Esophagus muscularis mucosa (tissue), 4 donors: ENCODE data around the gene VPS35L. TPM values are rescaled to one million over a fixed set of nuclear protein-coding genes. Genes with fewer than 3 reads are reported as not detected.
A peak's percentile ranks its signal among the peaks of the same experiment; 100 is the strongest.
"Not testable (repeated sequence)": the region's sequence is repeated elsewhere in the genome, so short reads cannot be mapped to it uniquely, and the experiment has no call there.

Experiments used
- DNase-seq: peaks from one replicate; pipeline ENCODE4 v3.0.0-alpha.2; 2017; ENCODE audit errors: extremely low spot score
- H3K27ac ChIP-seq, 4 donors: fragments of 200-600 bp; sonication (generic); replicated peaks in 1 of 4; 1 replicate in 3 of 4; 2 replicates in 1 of 4; pipeline ENCODE4 v1.5.1; 2016 to 2019; ENCODE audit warnings: mild to moderate bottlenecking in 1 of 4
- H3K27me3 ChIP-seq, 4 donors: fragments of 200-600 bp; sonication (generic); one replicate each; pipeline versions ENCODE4 v1.5.1 to v1.6.0; 2016 to 2019
- H3K36me3 ChIP-seq, 4 donors: fragments of 200-600 bp; sonication (generic); one replicate each; pipeline ENCODE4 v1.5.1; 2016 to 2019
- H3K4me1 ChIP-seq, 4 donors: fragments of 200-600 bp; sonication (generic); one replicate each; pipeline ENCODE4 v1.5.1; 2016 to 2019
- H3K4me3 ChIP-seq, 4 donors: fragments of 200-600 bp; sonication (generic); 1 replicate in 2 of 4; 2 replicates in 2 of 4; pipeline ENCODE4 v1.5.1; 2016 to 2019; ENCODE audit warnings: mild to moderate bottlenecking in 4 of 4, moderate library complexity in 1 of 4
- H3K9me3 ChIP-seq, 4 donors: fragments of 200-600 bp; sonication (generic); 1 replicate in 3 of 4; 2 replicates in 1 of 4; pipeline ENCODE4 v1.5.1; 2016 to 2019
- CTCF ChIP-seq, 3 experiments: fragments of 200-600 bp in 2 of 3; fragments of 450-650 bp in 1 of 3; sonication (generic) in 2 of 3; IDR thresholded peaks; one replicate each; pipeline ENCODE4 v1.5.1; 2017 to 2019; ENCODE audit warnings: antibody characterized with exemption in 3 of 3, mild to moderate bottlenecking in 2 of 3, moderate library complexity in 1 of 3
- EP300 ChIP-seq: sonication (generic); formaldehyde crosslinking; IDR thresholded peaks from one replicate; pipeline ENCODE4 v1.6.1; 2017; ENCODE audit warnings: antibody characterized with exemption
- POLR2A ChIP-seq: fragments of 450-650 bp; IDR thresholded peaks from one replicate; pipeline ENCODE4 v1.6.1; 2017; ENCODE audit warnings: antibody characterized with exemption, moderate library complexity, mild to moderate bottlenecking, low read depth
- POLR2AphosphoS5 ChIP-seq, 2 donors: sonication (generic); formaldehyde crosslinking; IDR thresholded peaks; one replicate each; pipeline ENCODE4 v1.6.1; 2017; ENCODE audit warnings: antibody characterized with exemption in 2 of 2
- WGBS: methylation state at CpG from one replicate; pipeline ENCODE4 v1.1.5; 2018; 5-methylcytosine and 5-hydroxymethylcytosine counted together
- intact Hi-C: fragments of 100-400 bp; cut with DNase I; formaldehyde crosslinking; loops from one replicate; pipeline ENCODE4 v1.15.1; 2023
- total RNA-seq, 4 donors: library from RNA; depleted of rRNA; stranded (reverse); fragments of >200 nt; gene quantifications; one replicate each; pipeline versions ENCODE4 v1.1.0 to v1.2.1, GENCODE V29; 2016

Gene VPS35L
- total RNA-seq, 4 donors from 2014 or later, result 35.5 to 47.0 (median 38.1) TPM

GRCh38 chr16:19716183-19716582 lies 160.7 kb downstream of the VPS35L start:
- no peaks in the 10 kb centered on the region for H3K27me3 ChIP-seq
- TF ChIP-seq CTCF (IDR thresholded peaks at IDR 0.05), result no peak
- TF ChIP-seq POLR2AphosphoS5 (IDR thresholded peaks at IDR 0.05), result no peak
- no peak for TF ChIP-seq EP300
- no peak for TF ChIP-seq POLR2A
- peaks cover 29 to 40% (median 35%) of the 10 kb centered on the region in 4 donors for H3K4me1 ChIP-seq
- DNase-seq, result no peak
- WGBS, result 90% methylated on average over 1 of the region's 1 CpG
- H3K4me3 ChIP-seq, result peak overlapping the region in 3 of 4 donors; percentile 86 to 97 (median 93)
- no peaks in the 10 kb centered on the region for H3K9me3 ChIP-seq
- H3K27ac ChIP-seq, result no peak overlapping the region
- intact Hi-C loops, result loop anchor here (5.0 to 10.0 kb wide), 2 partner anchors 161 to 171 kb away; partner anchors contain the start of gene VPS35L
- H3K36me3 ChIP-seq, result peaks cover 0 to 34% (median 19%) of the 10 kb centered on the region in 4 donors

- Histone ChIP-seq H3K36me3 (peaks cover 0 to 29% (median 19%) of the 10 kb centered on the region in 4 donors), H3K4me3 (peak overlapping the region; percentile 86 to 97 (median 92)), H3K4me1 (peaks cover 29 to 40% (median 34%) of the 10 kb centered on the region in 4 donors), H3K27ac (peak overlapping the region; percentile 77 to 93 (median 86))
- WGBS, result 44% methylated on average over 11 of the region's 11 CpGs
- not testable (repeated sequence) for H3K9me3 ChIP-seq, DNase-seq, H3K27me3 ChIP-seq
- intact Hi-C loops, result loop anchor here (5.0 to 10.0 kb wide), 2 partner anchors 162 to 171 kb away; partner anchors contain the start of gene VPS35L
Measured at GRCh38 chr16:19716728-19717127, 161.2 kb downstream of the VPS35L start.

GRCh38 chr16:19717314-19717713 lies 161.8 kb downstream of the VPS35L start:
- Histone ChIP-seq H3K9me3 (no peaks in the 10 kb centered on the region), H3K27ac (peak overlapping the region; percentile 77 to 93 (median 86)), H3K36me3 (peaks cover 0 to 24% (median 19%) of the 10 kb centered on the region in 4 donors), H3K27me3 (no peaks in the 10 kb centered on the region), H3K4me3 (peak overlapping the region; percentile 86 to 97 (median 92)), H3K4me1 (peaks cover 29 to 40% (median 34%) of the 10 kb centered on the region in 4 donors)
- DNase-seq, result no peak
- TF ChIP-seq POLR2A, result no peak
- TF ChIP-seq CTCF (IDR thresholded peaks at IDR 0.05), result no peak
- no peak for TF ChIP-seq POLR2AphosphoS5 (IDR thresholded peaks at IDR 0.05)
- no peak for TF ChIP-seq EP300
- under 1% methylated on average over 10 of the region's 10 CpGs for WGBS
- intact Hi-C loops, result loop anchor here (5.0 to 10.0 kb wide), 2 partner anchors 163 to 170 kb away; partner anchors contain the start of gene VPS35L

GRCh38 chr16:19717741-19718623 lies 162.5 kb downstream of the VPS35L start, which contains the start of the genes IQCK and KNOP1:
Gene IQCK, plus strand, starts transcription at chr16:19718271. Its CDS starts 36 bp downstream, at chr16:19718307.
Gene KNOP1, minus strand, starts transcription at chr16:19718227. Its CDS starts 3,192 bp downstream, at chr16:19715035.
- H3K27ac ChIP-seq, result peak within 1 kb of the TSS; percentile 77 to 93 (median 86)
- intact Hi-C loops, result loop anchor here (5.0 to 10.0 kb wide), 2 partner anchors 163 to 169 kb away; partner anchors contain the start of gene VPS35L
- TF ChIP-seq POLR2AphosphoS5 (IDR thresholded peaks at IDR 0.05), result peak; percentile 86 to 89
- no peak for TF ChIP-seq EP300
- TF ChIP-seq POLR2A, result peak; percentile 51
- TF ChIP-seq CTCF (IDR thresholded peaks at IDR 0.05), result peak in 1 of 3 experiments; percentile 10
- peaks cover 0 to 18% (median 12%) of the 10 kb centered on the region in 4 donors for H3K36me3 ChIP-seq
- DNase-seq, result peak; percentile 97
- H3K9me3 ChIP-seq, result no peaks in the 10 kb centered on the region
- peak within 1 kb of the TSS; percentile 86 to 97 (median 92) for H3K4me3 ChIP-seq
- WGBS, result no CpG with 5 or more reads among the region's 88 CpGs
- peaks cover 29 to 40% (median 34%) of the 10 kb centered on the region in 4 donors for H3K4me1 ChIP-seq
- H3K27me3 ChIP-seq, result no peaks in the 10 kb centered on the region

GRCh38 chr16:19718624-19718965 lies 163.1 kb downstream of the VPS35L start:
- no peak for TF ChIP-seq POLR2AphosphoS5 (IDR thresholded peaks at IDR 0.05)
- no peak for TF ChIP-seq EP300
- TF ChIP-seq POLR2A, result no peak
- TF ChIP-seq CTCF (IDR thresholded peaks at IDR 0.05), result no peak
- H3K36me3 ChIP-seq, result peaks cover 0 to 14% (median 7%) of the 10 kb centered on the region in 4 donors
- H3K27me3 ChIP-seq, result no peaks in the 10 kb centered on the region
- intact Hi-C loops, result loop anchor here (5.0 to 10.0 kb wide), 2 partner anchors 164 to 169 kb away; partner anchors contain the start of gene VPS35L
- peak overlapping the region; percentile 86 to 97 (median 92) for H3K4me3 ChIP-seq
- WGBS, result 0% methylated on average over 9 of the region's 21 CpGs
- peaks cover 29 to 40% (median 34%) of the 10 kb centered on the region in 4 donors for H3K4me1 ChIP-seq
- DNase-seq, result no peak
- H3K9me3 ChIP-seq, result no peaks in the 10 kb centered on the region
- H3K27ac ChIP-seq, result peak overlapping the region; percentile 77 to 93 (median 86)
